Measurements from ENCODE around the gene SCAMP1.

The SCAMP1 gene

DNA sequence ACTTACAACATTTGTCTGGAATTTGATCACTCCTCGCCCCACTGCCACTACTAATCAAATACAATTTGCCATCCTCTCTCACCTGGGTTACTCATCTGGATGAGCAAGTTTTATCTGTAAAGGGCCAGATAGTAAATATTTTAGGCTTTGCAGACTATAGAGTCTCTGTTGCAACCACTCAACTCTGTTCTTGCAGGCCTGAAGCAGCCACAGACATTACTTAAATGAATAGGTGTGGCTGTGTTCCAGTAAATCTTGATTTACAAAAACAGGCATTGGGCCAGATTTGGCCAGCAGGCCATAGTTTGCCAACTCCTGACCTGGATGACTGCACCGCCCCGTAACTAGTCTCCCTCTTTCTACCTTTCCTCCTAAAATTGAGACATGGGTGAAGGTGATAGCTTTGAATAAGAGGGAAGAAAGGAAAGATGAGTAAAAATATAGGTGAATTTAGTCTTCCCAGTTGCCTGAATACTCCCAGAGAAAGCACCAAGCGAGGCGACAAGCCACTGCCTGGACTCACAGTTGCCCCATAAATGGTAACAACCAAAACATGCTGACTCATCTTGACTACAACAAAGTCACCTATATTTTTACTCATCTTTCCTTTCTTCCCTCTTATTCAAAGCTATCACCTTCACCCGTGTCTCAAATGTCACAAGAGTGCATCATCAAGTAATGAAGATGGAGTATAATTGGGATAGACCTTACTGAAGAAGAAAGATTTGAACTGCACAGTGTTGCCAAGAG lies 32.5 kb upstream of the SCAMP1 start:
- H3K4me3 ChIP-seq (ENCODE audit: low read length): no peak overlapping the region
- no peak for DNase-seq (ENCODE audit: low read depth)
- TF ChIP-seq, protein P1, sequence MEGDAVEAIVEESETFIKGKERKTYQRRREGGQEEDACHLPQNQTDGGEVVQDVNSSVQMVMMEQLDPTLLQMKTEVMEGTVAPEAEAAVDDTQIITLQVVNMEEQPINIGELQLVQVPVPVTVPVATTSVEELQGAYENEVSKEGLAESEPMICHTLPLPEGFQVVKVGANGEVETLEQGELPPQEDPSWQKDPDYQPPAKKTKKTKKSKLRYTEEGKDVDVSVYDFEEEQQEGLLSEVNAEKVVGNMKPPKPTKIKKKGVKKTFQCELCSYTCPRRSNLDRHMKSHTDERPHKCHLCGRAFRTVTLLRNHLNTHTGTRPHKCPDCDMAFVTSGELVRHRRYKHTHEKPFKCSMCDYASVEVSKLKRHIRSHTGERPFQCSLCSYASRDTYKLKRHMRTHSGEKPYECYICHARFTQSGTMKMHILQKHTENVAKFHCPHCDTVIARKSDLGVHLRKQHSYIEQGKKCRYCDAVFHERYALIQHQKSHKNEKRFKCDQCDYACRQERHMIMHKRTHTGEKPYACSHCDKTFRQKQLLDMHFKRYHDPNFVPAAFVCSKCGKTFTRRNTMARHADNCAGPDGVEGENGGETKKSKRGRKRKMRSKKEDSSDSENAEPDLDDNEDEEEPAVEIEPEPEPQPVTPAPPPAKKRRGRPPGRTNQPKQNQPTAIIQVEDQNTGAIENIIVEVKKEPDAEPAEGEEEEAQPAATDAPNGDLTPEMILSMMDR (conservative IDR thresholded peaks at IDR 0.05; ENCODE audit: low read depth, low read length): no peak

GRCh38 chr5:78328585-78329173 lies 31.7 kb upstream of the SCAMP1 start:
- H3K4me3 ChIP-seq (ENCODE audit: low read length): no peak overlapping the region
- TF ChIP-seq, protein P1 (conservative IDR thresholded peaks at IDR 0.05; ENCODE audit: low read depth, low read length): no peak
- DNase-seq (ENCODE audit: low read depth): no peak

DNA sequence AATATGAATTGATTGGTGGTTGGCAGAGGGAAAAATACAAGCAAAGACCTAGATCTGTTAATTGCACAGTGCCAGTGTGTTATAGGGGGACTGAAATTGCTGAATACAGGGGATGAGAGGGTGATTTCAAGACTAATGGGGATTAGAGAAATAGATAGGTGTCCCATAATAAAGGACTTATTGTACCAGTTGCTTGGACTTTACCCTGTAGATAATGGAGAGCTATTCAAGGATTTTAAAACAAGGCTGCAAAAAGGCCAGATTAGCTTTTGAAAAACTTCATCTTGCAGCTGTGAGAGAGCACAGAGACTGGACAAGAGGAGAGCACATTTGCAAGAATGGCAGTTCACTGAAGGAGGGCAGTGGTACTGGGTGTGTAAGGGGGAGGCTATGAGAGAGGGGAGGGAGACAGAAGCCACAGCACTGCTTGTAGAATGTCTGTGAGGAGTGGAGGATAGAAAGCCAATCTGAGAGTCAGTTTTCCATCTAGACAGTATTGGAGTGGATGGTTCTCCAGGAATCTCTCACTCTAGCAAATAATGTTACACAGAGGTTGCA lies 28.8 kb upstream of the SCAMP1 start:
- DNase-seq (ENCODE audit: low read depth): no peak
- H3K4me3 ChIP-seq (ENCODE audit: low read length): no peak overlapping the region
- TF ChIP-seq, protein P1 (conservative IDR thresholded peaks at IDR 0.05; ENCODE audit: low read depth, low read length): no peak

DNA sequence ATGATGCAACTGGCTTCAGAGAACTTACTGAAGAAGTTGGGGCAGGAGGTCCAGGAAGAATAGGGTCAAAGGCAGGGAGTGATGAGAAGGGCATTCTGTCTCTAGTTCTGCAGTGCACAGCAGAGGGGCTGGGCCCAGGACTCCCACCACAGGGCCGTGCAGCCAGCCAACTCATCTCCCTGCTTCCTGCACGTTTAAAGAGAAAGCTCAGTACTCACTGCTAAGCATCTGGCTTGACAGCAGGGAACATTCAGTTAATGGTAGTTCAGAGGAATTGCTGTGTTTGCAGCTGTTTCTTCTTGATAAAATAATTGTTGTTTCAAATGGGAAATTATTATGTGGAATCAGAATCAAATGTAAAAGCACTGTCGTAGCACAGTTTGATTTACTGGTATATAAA lies 25.6 kb upstream of the SCAMP1 start:
- TF ChIP-seq, protein P1 (conservative IDR thresholded peaks at IDR 0.05; ENCODE audit: low read depth, low read length): no peak
- no peak overlapping the region for H3K4me3 ChIP-seq (ENCODE audit: low read length)
- DNase-seq (ENCODE audit: low read depth): no peak

DNA sequence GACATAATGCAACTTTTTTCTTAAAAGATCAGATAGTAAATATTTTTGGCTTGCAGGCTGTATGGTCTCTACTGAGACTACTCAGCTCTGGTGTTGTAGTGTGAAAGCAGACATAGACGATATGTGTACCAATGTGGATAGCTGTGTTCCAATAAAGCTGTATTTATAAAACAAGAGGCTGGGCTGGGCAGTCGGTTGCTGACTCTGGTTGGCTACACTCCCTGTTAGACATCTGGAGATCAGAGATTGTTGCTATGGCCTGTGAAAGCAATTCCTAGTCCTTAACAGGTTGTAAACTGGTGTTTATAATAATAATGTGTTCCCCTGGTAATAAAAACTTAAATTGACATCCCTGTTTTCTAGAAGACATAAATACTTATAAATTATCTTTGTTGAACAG lies 24.4 kb upstream of the SCAMP1 start:
- no peak overlapping the region for H3K4me3 ChIP-seq (ENCODE audit: low read length)
- TF ChIP-seq, protein P1 (conservative IDR thresholded peaks at IDR 0.05; ENCODE audit: low read depth, low read length): no peak
- no peak for DNase-seq (ENCODE audit: low read depth)

DNA sequence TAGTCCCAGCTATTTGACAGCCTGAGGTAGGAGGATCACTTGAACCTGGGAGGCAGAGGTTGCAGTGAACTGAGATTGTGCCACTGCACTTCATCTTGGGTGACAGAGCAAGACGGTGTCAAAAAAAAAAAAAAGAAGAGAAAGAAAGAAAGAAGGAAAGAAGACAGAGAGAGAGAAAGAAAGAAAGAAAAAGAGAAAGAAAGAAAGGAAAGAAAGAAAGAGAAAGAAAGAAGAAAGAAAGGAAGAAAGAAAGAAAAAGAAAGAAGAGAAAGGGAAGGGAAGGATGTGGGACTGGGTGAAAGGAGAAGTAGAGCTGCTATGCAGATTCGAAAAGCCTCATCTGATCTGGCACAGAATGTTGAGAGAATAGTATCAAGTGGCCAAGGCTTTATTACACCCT lies 23.7 kb upstream of the SCAMP1 start:
- TF ChIP-seq, protein P1 (conservative IDR thresholded peaks at IDR 0.05; ENCODE audit: low read depth, low read length): no peak
- no peak for DNase-seq (ENCODE audit: low read depth)

More for the DNA sequence above, 23.7 kb upstream of the SCAMP1 start:
- no peak overlapping the region for H3K4me3 ChIP-seq (ENCODE audit: low read length)

All from retinal pigment epithelial cell (primary cell).